ENCODE measurements around the gene CASZ1.

GRCh38 chr1:10598389-10598702, 198.1 kb downstream of the CASZ1 start:
- TF ChIP-seq ZNF274 (IDR thresholded peaks at IDR 0.05; ENCODE audit: low read depth, low read length) = no peak
- no peak for TF ChIP-seq SUZ12 (IDR thresholded peaks at IDR 0.05; ENCODE audit: extremely low read depth, insufficient read depth, insufficient read length)
